Osteocyte (in vitro differentiated cells): ENCODE measurements around the gene DNM3. TPM values are rescaled to one million over a fixed set of nuclear protein-coding genes. Genes with fewer than 3 reads are reported as not detected.
A peak's percentile ranks its signal among the peaks of the same experiment; 100 is the strongest.

Experiments
- DNase-seq: peaks from one replicate; pipeline ENCODE4 v3.0.0; 2021; ENCODE audit warnings: mixed read lengths; ENCODE audit not compliant: unreplicated experiment; ENCODE audit errors: extremely low spot score
- H3K27ac Mint-ChIP-seq: one replicate; pipeline ENCODE4 v1.8.0; 2021; ENCODE audit warnings: mild to moderate bottlenecking, mixed read lengths; ENCODE audit not compliant: unreplicated experiment
- H3K27me3 Mint-ChIP-seq: one replicate; pipeline ENCODE4 v1.8.0; 2021; ENCODE audit warnings: mixed read lengths; ENCODE audit not compliant: unreplicated experiment
- H3K36me3 Mint-ChIP-seq: one replicate; pipeline ENCODE4 v1.8.0; 2021; ENCODE audit warnings: mixed read lengths; ENCODE audit not compliant: unreplicated experiment
- H3K4me1 Mint-ChIP-seq: one replicate; pipeline ENCODE4 v1.8.0; 2021; ENCODE audit warnings: mixed read lengths; ENCODE audit not compliant: unreplicated experiment
- H3K4me3 Mint-ChIP-seq: one replicate; pipeline ENCODE4 v1.8.0; 2021; ENCODE audit warnings: mild to moderate bottlenecking, moderate library complexity, mixed read lengths; ENCODE audit not compliant: unreplicated experiment
- H3K9me3 Mint-ChIP-seq: one replicate; pipeline ENCODE4 v1.8.0; 2021; ENCODE audit warnings: mixed read lengths; ENCODE audit not compliant: unreplicated experiment
- total RNA-seq: library from RNA; stranded (reverse); gene quantifications from 2 replicates; pipeline ENCODE4 v1.2.1, GENCODE V29; 2021
- TF ChIP-seq, protein P1 (sequence below): fragments of 200-600 bp; sonication (generic); IDR thresholded peaks from 2 replicates; pipeline ENCODE4 v1.5.0; 2021; ENCODE audit warnings: antibody characterized with exemption, mild to moderate bottlenecking, moderate library complexity

The DNM3 gene
- total RNA-seq, 1 donor from 2014 or later, result 3.7 TPM

DNA sequence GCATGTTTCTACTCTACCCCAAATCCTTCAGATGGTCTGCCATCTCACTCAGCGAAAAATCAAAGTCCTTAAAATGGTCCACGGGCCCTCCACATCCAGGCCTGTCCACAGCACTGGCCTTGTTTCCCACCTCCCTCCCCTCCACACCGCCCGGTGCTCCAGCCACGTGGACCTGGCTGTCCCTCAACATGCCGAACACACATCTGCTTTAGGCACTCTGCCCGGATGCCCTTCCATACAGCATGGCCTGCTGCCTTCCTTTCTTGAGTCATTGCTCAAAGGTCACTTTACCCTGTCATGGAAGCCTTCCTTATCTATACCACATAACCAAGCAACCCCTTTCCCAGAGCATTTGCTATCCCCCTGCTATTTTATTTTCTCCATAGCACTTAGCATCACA, 143.0 kb downstream of the DNM3 start:
- no peaks in the 10 kb centered on the region for H3K36me3 Mint-ChIP-seq
- H3K4me1 Mint-ChIP-seq, result no peaks in the 10 kb centered on the region
- no peak overlapping the region for H3K27ac Mint-ChIP-seq
- TF ChIP-seq, protein P1, sequence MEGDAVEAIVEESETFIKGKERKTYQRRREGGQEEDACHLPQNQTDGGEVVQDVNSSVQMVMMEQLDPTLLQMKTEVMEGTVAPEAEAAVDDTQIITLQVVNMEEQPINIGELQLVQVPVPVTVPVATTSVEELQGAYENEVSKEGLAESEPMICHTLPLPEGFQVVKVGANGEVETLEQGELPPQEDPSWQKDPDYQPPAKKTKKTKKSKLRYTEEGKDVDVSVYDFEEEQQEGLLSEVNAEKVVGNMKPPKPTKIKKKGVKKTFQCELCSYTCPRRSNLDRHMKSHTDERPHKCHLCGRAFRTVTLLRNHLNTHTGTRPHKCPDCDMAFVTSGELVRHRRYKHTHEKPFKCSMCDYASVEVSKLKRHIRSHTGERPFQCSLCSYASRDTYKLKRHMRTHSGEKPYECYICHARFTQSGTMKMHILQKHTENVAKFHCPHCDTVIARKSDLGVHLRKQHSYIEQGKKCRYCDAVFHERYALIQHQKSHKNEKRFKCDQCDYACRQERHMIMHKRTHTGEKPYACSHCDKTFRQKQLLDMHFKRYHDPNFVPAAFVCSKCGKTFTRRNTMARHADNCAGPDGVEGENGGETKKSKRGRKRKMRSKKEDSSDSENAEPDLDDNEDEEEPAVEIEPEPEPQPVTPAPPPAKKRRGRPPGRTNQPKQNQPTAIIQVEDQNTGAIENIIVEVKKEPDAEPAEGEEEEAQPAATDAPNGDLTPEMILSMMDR, result no peak
- H3K27me3 Mint-ChIP-seq, result peaks cover 18% of the 10 kb centered on the region
- H3K4me3 Mint-ChIP-seq, result no peak overlapping the region
- DNase-seq, result no peak
- no peaks in the 10 kb centered on the region for H3K9me3 Mint-ChIP-seq

DNA sequence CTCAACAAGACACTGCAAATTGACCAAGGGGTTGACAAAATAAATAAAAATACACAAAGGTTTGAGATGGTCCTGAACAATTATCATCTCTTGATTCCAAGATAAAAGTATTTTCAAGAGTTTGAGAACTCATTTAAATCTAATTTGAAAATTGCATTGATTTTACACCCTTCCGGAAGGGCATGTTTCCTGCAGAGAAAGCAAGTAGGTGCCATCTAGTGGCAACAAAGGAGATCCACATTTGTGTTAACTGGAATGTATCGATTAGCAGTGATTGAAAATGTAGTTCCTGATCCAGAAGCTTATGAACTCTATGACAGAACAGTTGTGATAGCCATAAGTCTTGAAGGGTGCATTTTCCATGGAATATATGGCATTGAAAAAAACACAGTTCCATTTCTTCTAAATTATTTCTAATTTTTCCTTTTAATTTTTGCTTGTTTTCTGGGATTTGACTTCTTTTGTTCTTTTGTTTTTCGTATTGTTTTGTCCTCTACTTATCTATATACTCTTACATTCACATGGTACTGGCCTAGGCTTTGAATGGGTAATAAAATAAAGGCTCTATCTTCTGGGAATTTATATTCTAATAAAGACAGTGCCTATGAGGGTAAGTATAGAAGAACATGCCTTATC, 143.7 kb downstream of the DNM3 start:
- no peak overlapping the region for H3K4me3 Mint-ChIP-seq
- TF ChIP-seq, protein P1, result peak; percentile 85
- no peak for DNase-seq
- H3K27me3 Mint-ChIP-seq, result peaks cover 15% of the 10 kb centered on the region
- no peaks in the 10 kb centered on the region for H3K9me3 Mint-ChIP-seq
- no peak overlapping the region for H3K27ac Mint-ChIP-seq
- no peaks in the 10 kb centered on the region for H3K36me3 Mint-ChIP-seq
- no peaks in the 10 kb centered on the region for H3K4me1 Mint-ChIP-seq

DNA sequence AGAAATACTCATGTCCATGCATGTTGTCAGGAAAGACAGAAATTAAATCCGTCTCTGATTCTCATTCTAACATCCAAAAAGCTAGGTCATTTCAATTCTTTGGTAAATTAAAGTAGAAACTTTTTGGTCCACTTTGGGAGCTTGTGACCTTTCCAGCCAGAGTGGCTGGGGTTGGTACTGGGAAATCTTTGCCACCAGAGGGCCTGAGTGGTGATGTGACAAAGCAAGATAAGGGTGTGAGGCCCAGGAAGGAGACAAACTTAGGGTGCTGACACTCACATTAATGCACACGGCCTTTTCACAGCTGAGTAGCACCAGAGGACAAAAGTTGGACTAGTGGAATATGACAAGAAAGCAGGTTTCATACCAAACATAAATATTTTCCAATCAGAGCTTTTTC, 144.3 kb downstream of the DNM3 start:
- TF ChIP-seq, protein P1, result peak; percentile 19
- Mint-ChIP-seq H3K27me3 (peaks cover 12% of the 10 kb centered on the region), H3K9me3 (no peaks in the 10 kb centered on the region), H3K36me3 (no peaks in the 10 kb centered on the region), H3K4me3 (no peak overlapping the region), H3K27ac (no peak overlapping the region), H3K4me1 (no peaks in the 10 kb centered on the region)
- DNase-seq, result no peak

DNA sequence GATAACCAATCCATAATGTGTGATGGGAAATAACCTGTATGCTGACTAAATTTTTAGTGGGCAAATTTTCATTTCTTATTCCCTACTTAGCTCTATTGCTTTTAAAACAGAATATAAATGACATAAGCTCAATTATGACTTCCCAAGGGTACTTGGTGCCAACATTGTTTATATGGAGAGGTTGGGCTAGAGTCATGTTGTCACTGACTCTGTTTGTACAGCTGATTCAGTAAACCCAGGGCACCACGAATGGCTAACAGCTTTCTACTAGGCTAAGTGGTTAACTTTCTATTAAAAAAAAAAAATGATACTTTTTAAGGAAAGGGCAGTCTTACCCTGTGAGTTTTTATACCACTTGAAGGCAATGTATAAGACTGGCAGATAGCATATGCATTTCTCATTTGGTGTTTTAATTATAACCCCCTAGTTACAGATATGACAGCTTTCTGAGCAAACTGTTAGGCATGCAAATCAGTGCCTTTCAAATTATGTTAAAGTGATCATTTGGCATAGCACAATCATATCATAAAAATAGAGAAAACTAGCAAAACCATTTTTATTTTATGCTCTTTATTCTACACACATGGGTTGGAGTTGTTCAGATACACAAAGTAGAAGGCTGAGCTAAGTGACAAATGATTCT, 147.1 kb downstream of the DNM3 start:
- H3K4me3 Mint-ChIP-seq, result no peak overlapping the region
- no peaks in the 10 kb centered on the region for H3K4me1 Mint-ChIP-seq
- H3K27me3 Mint-ChIP-seq, result peaks cover 7% of the 10 kb centered on the region
- DNase-seq, result no peak
- H3K36me3 Mint-ChIP-seq, result no peaks in the 10 kb centered on the region
- H3K27ac Mint-ChIP-seq, result no peak overlapping the region
- TF ChIP-seq, protein P1, result no peak
- H3K9me3 Mint-ChIP-seq, result no peaks in the 10 kb centered on the region

DNA sequence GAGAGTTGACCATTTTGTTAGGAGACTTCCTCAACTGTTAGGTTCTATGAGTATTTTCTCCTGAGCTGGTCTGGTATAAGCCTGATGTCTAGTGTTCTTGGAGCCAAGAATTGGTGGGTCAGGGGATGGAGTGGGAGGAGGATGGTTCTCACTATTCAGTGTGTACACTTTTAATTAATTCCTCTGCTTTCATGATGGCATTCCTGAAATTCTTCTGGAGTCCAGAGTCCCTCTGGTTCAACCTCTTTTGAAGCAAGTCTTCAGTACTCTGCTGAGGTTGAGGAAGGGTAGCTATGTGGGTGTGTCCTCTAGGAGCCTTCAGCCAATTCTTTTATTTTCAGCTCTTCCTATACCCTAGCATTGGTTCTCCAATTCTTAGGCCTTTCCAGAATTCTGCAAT, 149.1 kb downstream of the DNM3 start:
- H3K27ac Mint-ChIP-seq, result no peak overlapping the region
- DNase-seq, result no peak
- H3K4me1 Mint-ChIP-seq, result no peaks in the 10 kb centered on the region
- H3K36me3 Mint-ChIP-seq, result no peaks in the 10 kb centered on the region
- no peak overlapping the region for H3K4me3 Mint-ChIP-seq
- TF ChIP-seq, protein P1, result no peak
- peaks cover 5% of the 10 kb centered on the region for H3K27me3 Mint-ChIP-seq
- no peaks in the 10 kb centered on the region for H3K9me3 Mint-ChIP-seq
